GM18526 (cell line): ENCODE results near the gene HSP90B1.

Source experiments
- POLR2A ChIP-seq: IDR thresholded peaks from 3 replicates; pipeline ENCODE4 v1.6.1; 2011; ENCODE audit not compliant: insufficient read length; ENCODE audit errors: extremely low read depth

HSP90B1 gene

GRCh38 chr12:103913100-103913499 lies 17.1 kb upstream of the HSP90B1 start:
- TF ChIP-seq POLR2A: no peak

- no peak for TF ChIP-seq POLR2A
Observed at GRCh38 chr12:103915306-103915705, 14.9 kb upstream of the HSP90B1 start.

- no peak for TF ChIP-seq POLR2A
Observed at GRCh38 chr12:103917873-103918272, 12.3 kb upstream of the HSP90B1 start.

- peak; percentile 74 for TF ChIP-seq POLR2A
Observed at GRCh38 chr12:103924761-103925641, 5.2 kb upstream of the HSP90B1 start.

GRCh38 chr12:103928682-103929045 lies 1.5 kb upstream of the HSP90B1 start:
- TF ChIP-seq POLR2A: no peak

GRCh38 chr12:103929046-103929783 lies 995 bp upstream of the HSP90B1 start:
- TF ChIP-seq POLR2A: peak; percentile 36

GRCh38 chr12:103929784-103930033 lies 501 bp upstream of the HSP90B1 start:
- no peak for TF ChIP-seq POLR2A

- TF ChIP-seq POLR2A: no peak
Observed at GRCh38 chr12:103930787-103931735, 851 bp downstream of the HSP90B1 start.

GRCh38 chr12:103933237-103933636 lies 3.0 kb downstream of the HSP90B1 start:
- no peak for TF ChIP-seq POLR2A

- no peak for TF ChIP-seq POLR2A
Observed at GRCh38 chr12:103936679-103937078, 6.5 kb downstream of the HSP90B1 start.

- no peak for TF ChIP-seq POLR2A
Observed at GRCh38 chr12:103944964-103945363, 14.8 kb downstream of the HSP90B1 start.

GRCh38 chr12:103947871-103948555 lies 17.8 kb downstream of the HSP90B1 start:
- no peak for TF ChIP-seq POLR2A

GRCh38 chr12:103948746-103949406 lies 18.7 kb downstream of the HSP90B1 start:
- TF ChIP-seq POLR2A: no peak

- no peak for TF ChIP-seq POLR2A
Observed at GRCh38 chr12:103952497-103952896, 22.3 kb downstream of the HSP90B1 start.
